Endothelial cell of umbilical vein (primary cell): ENCODE measurements around the gene SEZ6. TPM values are rescaled to one million over a fixed set of nuclear protein-coding genes. Genes with fewer than 3 reads are reported as not detected.

Source experiments
- BruUV-seq: library from RNA; stranded (reverse); fragments of 400-500 nt; replicated peaks from 2 replicates; lab custom pipeline; 2021; lab: Mats Ljungman, UMichigan
- CTCF ChIA-PET: fragments of 300-600, 350-600 bp; sonication (Branson Sonifier 250); formaldehyde crosslinking; loops from one replicate; lab custom pipeline; 2021; ENCODE audit warnings: antibody characterized with exemption, inconsistent platforms; lab: Charles Lee
- POLR2A ChIA-PET: fragments of 300-600, 350-600 bp; sonication (Branson Sonifier 250); formaldehyde crosslinking; loops from one replicate; lab custom pipeline; 2021; ENCODE audit warnings: antibody characterized with exemption, inconsistent platforms; lab: Charles Lee
- DNase-seq: peaks from one replicate; pipeline ENCODE4 v3.0.0-alpha.2; 2011; ENCODE audit warnings: low read depth, low spot score
- FAIRE-seq: peaks from 2 replicates; lab custom pipeline; 2011; peaks lifted over from hg19 to GRCh38; lab: Jason Lieb, UNC
- H2AFZ ChIP-seq: 2 replicates; pipeline ENCODE4 v1.6.0; 2012; ENCODE audit warnings: low read depth, low read length, control low read depth, inconsistent platforms
- H3K27ac ChIP-seq: 2 replicates; pipeline ENCODE4 v1.5.1; 2011; ENCODE audit warnings: low read depth, mild to moderate bottlenecking, control low read depth, low read length, moderate library complexity; ENCODE audit not compliant: insufficient read depth
- H3K27me3 ChIP-seq, 2 experiments: 2 replicates each; pipeline versions ENCODE4 v1.6.0 to v1.6.1; 2011; ENCODE audit warnings: low read length in 2 of 2, mixed read lengths in 1 of 2; ENCODE audit not compliant: control insufficient read depth in 2 of 2, insufficient read depth in 2 of 2
- H3K36me3 ChIP-seq, 2 experiments: 2 replicates in 1 of 2; 3 replicates in 1 of 2; pipeline ENCODE4 v1.5.1; 2011; ENCODE audit warnings: low read length in 2 of 2, mild to moderate bottlenecking in 1 of 2, moderate library complexity in 1 of 2; ENCODE audit not compliant: control insufficient read depth in 2 of 2, insufficient read depth in 2 of 2; ENCODE audit errors: extremely low read depth in 1 of 2
- H3K4me1 ChIP-seq: 3 replicates; pipeline ENCODE4 v1.5.1; 2011; ENCODE audit warnings: mild to moderate bottlenecking, low read length; ENCODE audit not compliant: control insufficient read depth, insufficient read depth; ENCODE audit errors: extremely low read depth
- H3K4me2 ChIP-seq: 2 replicates; pipeline ENCODE4 v1.6.1; 2011; ENCODE audit warnings: low read length, control low read depth, mixed read lengths; ENCODE audit not compliant: insufficient read depth
- H3K4me3 ChIP-seq, 3 experiments: fragments of 200-600 bp in 1 of 3; sonication (generic), shearing (Covaris generic) in 1 of 3; replicated peaks in 1 of 3; 2 replicates each; pipeline ENCODE4 v1.5.1; 2011 to 2016; ENCODE audit warnings: control low read depth in 3 of 3, low read length in 3 of 3, mild to moderate bottlenecking in 2 of 3, inconsistent platforms in 1 of 3, low read depth in 1 of 3, moderate library complexity in 1 of 3; ENCODE audit not compliant: insufficient read depth in 1 of 3
- H3K79me2 ChIP-seq: 2 replicates; pipeline ENCODE4 v1.6.0; 2012; ENCODE audit warnings: low read length, inconsistent platforms; ENCODE audit not compliant: control insufficient read depth, insufficient read depth
- H3K9ac ChIP-seq: replicated peaks from 2 replicates; pipeline ENCODE3; 2011; ENCODE audit warnings: low read length, control low read depth; ENCODE audit not compliant: insufficient read depth; ENCODE audit errors: extremely low read depth
- H3K9me1 ChIP-seq: replicated peaks from 3 replicates; pipeline ENCODE4 v1.6.0; 2011; ENCODE audit warnings: mild to moderate bottlenecking, low read length; ENCODE audit not compliant: control insufficient read depth, insufficient read depth; ENCODE audit errors: extremely low read depth
- H3K9me3 ChIP-seq: replicated peaks from 2 replicates; pipeline ENCODE4 v1.5.1; 2012; ENCODE audit warnings: low read length, inconsistent platforms; ENCODE audit not compliant: control insufficient read depth, insufficient read depth
- H4K20me1 ChIP-seq: replicated peaks from 2 replicates; pipeline ENCODE3; 2011; ENCODE audit warnings: mild to moderate bottlenecking, low read length; ENCODE audit not compliant: control insufficient read depth, insufficient read depth; ENCODE audit errors: extremely low read depth
- EZH2 ChIP-seq: IDR thresholded peaks from 2 replicates; pipeline ENCODE4 v1.6.1; 2012; ENCODE audit warnings: borderline replicate concordance, low read depth, mild to moderate bottlenecking, moderate library complexity, low read length, inconsistent platforms; ENCODE audit not compliant: severe bottlenecking
- FOS ChIP-seq: IDR thresholded peaks from 2 replicates; pipeline ENCODE4 v1.6.1; 2011; ENCODE audit warnings: mild to moderate bottlenecking, low read length, moderate library complexity, borderline replicate concordance; ENCODE audit not compliant: insufficient read depth
- GATA2 ChIP-seq: IDR thresholded peaks from 2 replicates; pipeline ENCODE4 v1.7.0; 2011; ENCODE audit warnings: low read depth, mild to moderate bottlenecking, moderate library complexity, mixed read lengths, low read length; ENCODE audit not compliant: insufficient read length, insufficient read depth
- MYC ChIP-seq: IDR thresholded peaks from one replicate; pipeline ENCODE4 v1.6.1; 2011; ENCODE audit warnings: mild to moderate bottlenecking, low read depth, low read length
- POLR2A ChIP-seq: IDR thresholded peaks from 2 replicates; pipeline ENCODE4 v1.6.1; 2012; ENCODE audit warnings: low read depth, mild to moderate bottlenecking, control low read depth, low read length
- POLR2AphosphoS5 ChIP-seq: IDR thresholded peaks from 2 replicates; pipeline ENCODE4 v1.6.1; 2012; ENCODE audit warnings: low read depth, mild to moderate bottlenecking, control low read depth, low read length, moderate library complexity; ENCODE audit not compliant: insufficient read depth
- dilution Hi-C: fragments of 300-500 bp; cut with MboI; formaldehyde crosslinking; loops from one replicate; pipeline ENCODE4 v1.15.0; 2019; ENCODE audit warnings: low sequenced_read_pairs; ENCODE audit not compliant: extremely low pct_ligation_motif_present
- intact Hi-C: fragments of 100-400 bp; cut with micrococcal nuclease; formaldehyde crosslinking; loops from one replicate; pipeline ENCODE4 v1.10.0; 2022
- polyA plus RNA-seq, 4 experiments: library from polyadenylated mRNA; depleted of rRNA in 3 of 4; stranded (reverse) in 3 of 4; unstranded in 1 of 4; fragments of >200 nt; gene quantifications; 2 replicates each; pipeline versions ENCODE4 v1.2.1 to v1.2.3, GENCODE V29; 2011 to 2012; ENCODE audit warnings: missing spikeins in 1 of 4
- total RNA-seq: library from RNA; stranded (reverse); gene quantifications from 2 replicates; pipeline ENCODE4 v1.2.3, GENCODE V29; 2021
- TF ChIP-seq, protein P1 (sequence below): IDR thresholded peaks from 2 replicates; pipeline ENCODE4 v1.6.1; 2011; ENCODE audit not compliant: insufficient read depth, insufficient read length
- TF ChIP-seq, protein P2 (sequence below), 2 donors: IDR thresholded peaks; 1 replicate in 1 of 2; 2 replicates in 1 of 2; pipeline ENCODE4 v1.5.1; 2011; ENCODE audit warnings: low read length in 2 of 2, mild to moderate bottlenecking in 2 of 2, moderate library complexity in 2 of 2, control low read depth in 1 of 2, inconsistent platforms in 1 of 2, low read depth in 1 of 2; ENCODE audit not compliant: insufficient read depth in 1 of 2; ENCODE audit errors: extremely low read depth in 1 of 2

Gene SEZ6
- total and polyA plus RNA-seq, 2 donors (not counting 3 experiments of a cell fraction or from before 2014, with no cell fraction given): not detected

DNA sequence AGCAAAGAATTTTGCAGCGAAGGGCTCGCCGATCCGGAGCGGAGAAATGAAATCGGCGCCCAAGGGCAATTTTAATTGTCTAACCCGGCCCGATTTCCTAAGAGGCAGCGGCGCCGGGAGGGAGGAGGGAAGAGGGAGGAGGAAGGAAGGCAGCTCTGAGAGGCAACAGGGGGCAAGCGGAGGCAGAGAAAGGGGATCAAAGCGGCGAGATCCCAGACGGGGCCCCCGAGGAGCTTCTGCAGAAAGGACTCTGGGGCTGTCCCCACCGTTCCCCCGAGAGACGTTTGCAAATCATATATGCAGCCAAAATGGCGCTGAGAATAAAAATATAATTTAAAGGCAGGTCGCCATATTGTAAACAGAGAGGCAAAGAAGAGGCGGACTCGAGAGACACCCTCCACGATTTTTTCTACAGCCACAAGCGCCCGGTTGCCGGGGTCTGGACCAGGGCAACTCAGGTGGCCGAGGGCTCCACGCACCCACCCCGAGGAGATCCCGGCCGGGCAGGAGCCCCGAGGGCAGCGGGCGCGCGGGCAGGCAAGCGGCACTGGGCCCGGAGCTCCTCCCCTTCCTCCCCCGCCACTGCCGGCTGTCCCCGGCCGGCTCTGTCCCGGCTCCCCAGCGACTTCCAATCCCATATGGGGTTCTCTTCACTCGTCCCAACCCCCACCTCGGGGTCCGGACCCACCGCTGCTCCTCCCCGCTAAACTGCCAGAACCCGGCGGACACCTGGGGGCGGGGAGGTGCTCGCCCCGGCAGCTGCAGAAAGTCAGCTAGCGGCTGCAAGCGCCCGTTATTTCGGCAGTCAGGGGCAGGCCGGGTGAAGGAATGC, 56.4 kb downstream of the SEZ6 start:
- intact Hi-C loops: loop anchor here (1.0 to 5.0 kb wide), 3 partner anchors 23 to 141 kb away; partner anchors contain the start of gene FLOT2
- no TSS peak for BruUV-seq
- FAIRE-seq: peak; percentile 69
- TF ChIP-seq POLR2A: peak; percentile 72
- TF ChIP-seq, protein P1, sequence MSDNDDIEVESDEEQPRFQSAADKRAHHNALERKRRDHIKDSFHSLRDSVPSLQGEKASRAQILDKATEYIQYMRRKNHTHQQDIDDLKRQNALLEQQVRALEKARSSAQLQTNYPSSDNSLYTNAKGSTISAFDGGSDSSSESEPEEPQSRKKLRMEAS: no peak
- no peak for TF ChIP-seq EZH2
- TF ChIP-seq POLR2AphosphoS5: peak; percentile 66
- TF ChIP-seq MYC: no peak
- Histone ChIP-seq H3K4me1 (peaks cover 39% of the 10 kb centered on the region), H4K20me1 (peaks cover 3% of the 10 kb centered on the region), H2AFZ (peak overlapping the region; percentile 49), H3K9me3 (no peaks in the 10 kb centered on the region), H3K4me3 (peak overlapping the region; percentile 74 to 95 (median 80)), H3K9me1 (no peaks in the 10 kb centered on the region), H3K9ac (peak overlapping the region; percentile 85), H3K4me2 (peak overlapping the region; percentile 73), H3K27me3 (no peaks in the 10 kb centered on the region), H3K36me3 (no peaks in the 10 kb centered on the region), H3K79me2 (peaks cover 48% of the 10 kb centered on the region), H3K27ac (peak overlapping the region; percentile 82)
- POLR2A ChIA-PET: interaction anchor here (0.6 to 1.4 kb wide), 2 partner anchors 9 to 13 kb away, joined by 4 to 5 read pairs; no protein-coding TSS in a partner anchor
- DNase-seq: peak; percentile 76
- CTCF ChIA-PET: interaction anchor here (0.7 to 7.8 kb wide), 16 partner anchors 11 to 230 kb away, joined by 3 to 249 read pairs (median 5); partner anchors contain the start of genes NEK8, RPL23A and TLCD1
- dilution Hi-C loops: no loop called here

DNA sequence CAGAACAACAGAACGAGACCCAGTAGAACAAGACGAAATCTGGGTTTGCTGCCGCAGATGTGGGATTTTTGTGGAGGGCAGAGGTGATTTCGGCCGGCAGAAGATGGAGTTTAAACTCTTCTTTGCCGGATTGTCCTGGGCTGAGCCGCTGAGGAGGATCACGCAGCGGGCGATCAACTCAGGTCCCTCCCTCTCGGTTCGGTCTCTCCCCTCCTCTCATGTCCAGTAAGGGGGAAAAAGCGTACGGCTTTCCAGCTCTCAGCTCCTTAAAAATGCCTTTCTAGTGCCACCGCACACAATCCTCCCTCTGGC, 57.0 kb downstream of the SEZ6 start:
- Histone ChIP-seq H3K36me3 (no peaks in the 10 kb centered on the region), H4K20me1 (peaks cover 3% of the 10 kb centered on the region), H3K9me1 (no peaks in the 10 kb centered on the region), H3K4me2 (peak overlapping the region; percentile 73), H3K4me1 (peaks cover 39% of the 10 kb centered on the region), H2AFZ (peak overlapping the region; percentile 49), H3K27me3 (no peaks in the 10 kb centered on the region), H3K27ac (peak overlapping the region; percentile 82), H3K9ac (peak overlapping the region; percentile 85), H3K9me3 (no peaks in the 10 kb centered on the region), H3K79me2 (peaks cover 53% of the 10 kb centered on the region), H3K4me3 (peak overlapping the region; percentile 74 to 95 (median 80))
- CTCF ChIA-PET: interaction anchor here (0.7 to 7.8 kb wide), 10 partner anchors 10 to 229 kb away, joined by 3 to 249 read pairs (median 9); partner anchors contain the start of genes NEK8, RPL23A and TLCD1
- POLR2A ChIA-PET: no interaction called here
- intact Hi-C loops (loop anchor here (1.0 to 5.0 kb wide), 2 partner anchors 23 to 52 kb away; partner anchors contain the start of gene FLOT2), dilution Hi-C loops (no loop called here)
- no peak for TF ChIP-seq POLR2A
- no peak for TF ChIP-seq GATA2
- TF ChIP-seq, protein P1: no peak
- TF ChIP-seq FOS: no peak
- TF ChIP-seq EZH2: no peak
- TF ChIP-seq, protein P2, sequence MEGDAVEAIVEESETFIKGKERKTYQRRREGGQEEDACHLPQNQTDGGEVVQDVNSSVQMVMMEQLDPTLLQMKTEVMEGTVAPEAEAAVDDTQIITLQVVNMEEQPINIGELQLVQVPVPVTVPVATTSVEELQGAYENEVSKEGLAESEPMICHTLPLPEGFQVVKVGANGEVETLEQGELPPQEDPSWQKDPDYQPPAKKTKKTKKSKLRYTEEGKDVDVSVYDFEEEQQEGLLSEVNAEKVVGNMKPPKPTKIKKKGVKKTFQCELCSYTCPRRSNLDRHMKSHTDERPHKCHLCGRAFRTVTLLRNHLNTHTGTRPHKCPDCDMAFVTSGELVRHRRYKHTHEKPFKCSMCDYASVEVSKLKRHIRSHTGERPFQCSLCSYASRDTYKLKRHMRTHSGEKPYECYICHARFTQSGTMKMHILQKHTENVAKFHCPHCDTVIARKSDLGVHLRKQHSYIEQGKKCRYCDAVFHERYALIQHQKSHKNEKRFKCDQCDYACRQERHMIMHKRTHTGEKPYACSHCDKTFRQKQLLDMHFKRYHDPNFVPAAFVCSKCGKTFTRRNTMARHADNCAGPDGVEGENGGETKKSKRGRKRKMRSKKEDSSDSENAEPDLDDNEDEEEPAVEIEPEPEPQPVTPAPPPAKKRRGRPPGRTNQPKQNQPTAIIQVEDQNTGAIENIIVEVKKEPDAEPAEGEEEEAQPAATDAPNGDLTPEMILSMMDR (IDR thresholded peaks at IDR 0.05; ENCODE audit: extremely low read depth in 1 of 2, insufficient read depth in 1 of 2, low read depth in 1 of 2, low read length in 2 of 2): no peak
- TF ChIP-seq POLR2AphosphoS5: no peak
- DNase-seq (no peak), FAIRE-seq (peak; percentile 15)
- BruUV-seq: TSS peak; percentile 20
